HepG2 (cell line): ENCODE data around the gene ZNF384. TPM values are rescaled to one million over a fixed set of nuclear protein-coding genes. Genes with fewer than 3 reads are reported as not detected.

Source experiments
- ATAC-seq: fragments of 200-7000 bp; cut with Tn5 transposase; 3 replicates; pipeline ENCODE4 v1.9.1; 2020; ENCODE audit warnings: mild to moderate bottlenecking, moderate library complexity
- BruUV-seq: library from RNA; stranded (reverse); fragments of 400-500 nt; replicated peaks from 2 replicates; lab custom pipeline; 2021; lab: Mats Ljungman, UMichigan
- CTCF ChIA-PET: fragments of 300-600 bp; formaldehyde crosslinking; extraction: SDS; loops from one replicate; lab custom pipeline; 2021; ENCODE audit warnings: low total read pairs, inconsistent platforms, low intra/inter-chr PET ratio; lab: Yijun Ruan, JAX
- POLR2A ChIA-PET: fragments of 350-600 bp; sonication (Branson Sonifier 250); formaldehyde crosslinking; loops from one replicate; lab custom pipeline; 2020; ENCODE audit warnings: antibody characterized with exemption, inconsistent platforms; lab: Yijun Ruan, JAX
- DNase-seq: peaks from one replicate; pipeline ENCODE4 v3.0.0-alpha.2; 2015; ENCODE audit warnings: low spot score
- FAIRE-seq: peaks from 3 replicates; lab custom pipeline; 2011; peaks lifted over from hg19 to GRCh38; lab: Jason Lieb, UNC
- H2AFZ ChIP-seq: one replicate; pipeline ENCODE4 v1.6.1; 2011; ENCODE audit warnings: low read length, inconsistent platforms
- H3K27ac ChIP-seq: fragments of 300-600 bp; 3 replicates; pipeline ENCODE4 v1.8.0; 2011; ENCODE audit warnings: mixed run types, mild to moderate bottlenecking, mixed read lengths, low read length, inconsistent platforms; ENCODE audit not compliant: insufficient read depth; ENCODE audit errors: extremely low read length
- H3K27me3 ChIP-seq, 2 experiments: fragments of 200-600 bp in 1 of 2; 2 replicates in 1 of 2; 3 replicates in 1 of 2; pipeline versions ENCODE4 v1.6.0 to v1.8.0; 2011; ENCODE audit warnings: low read length in 2 of 2, mild to moderate bottlenecking in 2 of 2, moderate library complexity in 2 of 2, inconsistent platforms in 1 of 2; ENCODE audit not compliant: insufficient read depth in 2 of 2, control insufficient read depth in 1 of 2
- H3K36me3 ChIP-seq, 2 experiments: fragments of 200-600 bp in 1 of 2; replicated peaks in 1 of 2; 2 replicates in 1 of 2; 3 replicates in 1 of 2; pipeline versions ENCODE4 v1.5.1 to v1.8.0; 2011; ENCODE audit warnings: low read length in 2 of 2, inconsistent platforms in 1 of 2; ENCODE audit not compliant: insufficient read depth in 2 of 2, control insufficient read depth in 1 of 2
- H3K4me1 ChIP-seq: 2 replicates; pipeline ENCODE4 v1.5.1; 2012; ENCODE audit warnings: low read length, inconsistent platforms; ENCODE audit not compliant: insufficient read depth
- H3K4me2 ChIP-seq: 2 replicates; pipeline ENCODE4 v1.6.0; 2011; ENCODE audit warnings: low read depth, low read length, inconsistent platforms
- H3K4me3 ChIP-seq, 3 experiments: fragments of 200-600 bp in 1 of 3; sonication (generic), shearing (Covaris generic) in 1 of 3; replicated peaks in 1 of 3; 2 replicates each; pipeline ENCODE4 v1.5.1; 2011 to 2016; ENCODE audit warnings: low read length in 3 of 3, inconsistent platforms in 2 of 3, low read depth in 2 of 3, mild to moderate bottlenecking in 2 of 3, control low read depth in 1 of 3, mixed read lengths in 1 of 3; ENCODE audit not compliant: insufficient read depth in 1 of 3
- H3K79me2 ChIP-seq: one replicate; pipeline ENCODE4 v1.6.1; 2011; ENCODE audit warnings: low read length, inconsistent platforms; ENCODE audit not compliant: insufficient read depth
- H3K9ac ChIP-seq: 2 replicates; pipeline ENCODE4 v1.6.0; 2011; ENCODE audit warnings: mild to moderate bottlenecking, low read depth, low read length, inconsistent platforms; ENCODE audit not compliant: insufficient read depth
- H3K9me3 ChIP-seq: 2 replicates; pipeline ENCODE4 v1.5.1; 2012; ENCODE audit warnings: mild to moderate bottlenecking, low read length
- H4K20me1 ChIP-seq: 2 replicates; pipeline ENCODE4 v1.6.0; 2011; ENCODE audit warnings: inconsistent platforms, mild to moderate bottlenecking, low read length, moderate library complexity; ENCODE audit not compliant: insufficient read depth
- ATAD3A ChIP-seq: sonication (generic); formaldehyde crosslinking; IDR thresholded peaks from 2 replicates; pipeline ENCODE4 v1.4.0; 2020; ENCODE audit warnings: missing genetic modification reagents
- FOXA1 ChIP-seq, 2 experiments: fragments of 450-650 bp in 1 of 2; sonication (generic) in 1 of 2; formaldehyde crosslinking in 1 of 2; IDR thresholded peaks; 2 replicates each; pipeline versions ENCODE4 v1.4.0 to v1.6.1; 2016 to 2020; ENCODE audit warnings: missing genetic modification reagents in 1 of 2
- FOXA3 ChIP-seq: IDR thresholded peaks from 2 replicates; pipeline ENCODE4 v1.6.1; 2016; ENCODE audit warnings: missing genetic modification reagents, missing compliant biosample characterization
- HDAC6 ChIP-seq: fragments of 200-600 bp; sonication (generic); IDR thresholded peaks from 2 replicates; pipeline ENCODE4 v1.7.0; 2017; ENCODE audit warnings: mild to moderate bottlenecking, antibody characterized with exemption, low read length, low read depth
- HNRNPL ChIP-seq: fragments of 200-400 bp; formaldehyde crosslinking; IDR thresholded peaks from 2 replicates; pipeline ENCODE4 v1.6.1; 2017; ENCODE audit warnings: mild to moderate bottlenecking, low read depth, low read length
- PAX8 ChIP-seq: sonication (generic); formaldehyde crosslinking; IDR thresholded peaks from 2 replicates; pipeline ENCODE4 v1.8.0; 2022; ENCODE audit warnings: mild to moderate bottlenecking, missing genetic modification reagents, borderline replicate concordance
- SIN3A ChIP-seq: IDR thresholded peaks from 2 replicates; pipeline ENCODE4 v1.6.1; 2011; ENCODE audit warnings: low read depth, mild to moderate bottlenecking, control low read depth, low read length, borderline replicate concordance
- WIZ ChIP-seq: sonication (generic); formaldehyde crosslinking; IDR thresholded peaks from 2 replicates; pipeline ENCODE4 v1.5.1; 2020; ENCODE audit warnings: mild to moderate bottlenecking, missing genetic modification reagents
- ZBTB42 ChIP-seq: sonication (generic); formaldehyde crosslinking; IDR thresholded peaks from 2 replicates; pipeline ENCODE4 v1.5.0; 2020; ENCODE audit warnings: mild to moderate bottlenecking, missing genetic modification reagents
- ZNF674 ChIP-seq: sonication (generic); formaldehyde crosslinking; IDR thresholded peaks from 2 replicates; pipeline ENCODE4 v1.5.0; 2020; ENCODE audit warnings: low read depth, mild to moderate bottlenecking, missing genetic modification reagents
- ZNF768 ChIP-seq: sonication (generic); formaldehyde crosslinking; IDR thresholded peaks from 2 replicates; pipeline ENCODE4 v1.4.0; 2020; ENCODE audit warnings: missing genetic modification reagents
- ZNF777 ChIP-seq: sonication (generic); formaldehyde crosslinking; IDR thresholded peaks from 2 replicates; pipeline ENCODE4 v1.4.0; 2020; ENCODE audit warnings: missing genetic modification reagents
- ZNF788 ChIP-seq: sonication (generic); formaldehyde crosslinking; IDR thresholded peaks from 2 replicates; pipeline ENCODE4 v1.5.0; 2020; ENCODE audit warnings: mild to moderate bottlenecking, missing genetic modification reagents, borderline replicate concordance
- ZNF83 ChIP-seq: sonication (generic); formaldehyde crosslinking; IDR thresholded peaks from 2 replicates; pipeline ENCODE4 v1.4.0; 2020; ENCODE audit warnings: missing genetic modification reagents, mild to moderate bottlenecking, borderline replicate concordance
- ZSCAN20 ChIP-seq: sonication (generic); formaldehyde crosslinking; IDR thresholded peaks from 2 replicates; pipeline ENCODE4 v1.4.0; 2020; ENCODE audit warnings: missing genetic modification reagents, mild to moderate bottlenecking, borderline replicate concordance
- ZSCAN22 ChIP-seq: sonication (generic); formaldehyde crosslinking; IDR thresholded peaks from 2 replicates; pipeline ENCODE4 v1.4.0; 2020; ENCODE audit warnings: mild to moderate bottlenecking, missing genetic modification reagents
- WGBS: methylation state at CpG from one replicate; pipeline ENCODE4 v1.1.6; 2017; ENCODE audit warnings: low lambda C conversion rate; 5-methylcytosine and 5-hydroxymethylcytosine counted together
- in situ Hi-C: cut with HindIII; loops from 2 replicates; pipeline ENCODE4 v1.10.0; 2017; ENCODE audit warnings: low pct_unique_long_range_greater_than_20kb; ENCODE audit not compliant: extremely low pct_ligation_motif_present
- intact Hi-C: fragments of 100-400 bp; cut with micrococcal nuclease; formaldehyde crosslinking; loops from one replicate; pipeline ENCODE4 v1.10.0; 2022; ENCODE audit not compliant: unreplicated experiment
- polyA plus RNA-seq, 8 experiments: library from polyadenylated mRNA; depleted of rRNA in 3 of 8; stranded (reverse) in 7 of 8; unstranded in 1 of 8; fragments of >200 nt; fragmentation: Illumina TruSeq in 4 of 8; extraction: Trizol in 4 of 8; gene quantifications; 2 replicates each; pipeline versions ENCODE4 v1.2.1 to v1.2.3, GENCODE V29; 2011 to 2016; ENCODE audit warnings: low read depth in 4 of 8, missing spikeins in 1 of 8, mixed read lengths in 1 of 8; ENCODE audit not compliant: insufficient read depth in 1 of 8
- total RNA-seq, 5 experiments: library from RNA; depleted of rRNA; stranded (reverse); fragments of >200 nt; fragmentation: Illumina TruSeq; extraction: Trizol; gene quantifications; 2 replicates each; pipeline ENCODE4 v1.2.3, GENCODE V29; 2016; ENCODE audit warnings: low read depth in 1 of 5
- TF ChIP-seq, protein P1 (sequence below): sonication (generic); formaldehyde crosslinking; IDR thresholded peaks from 2 replicates; pipeline ENCODE4 v1.5.0; 2020; ENCODE audit warnings: mild to moderate bottlenecking, missing genetic modification reagents, borderline replicate concordance
- TF ChIP-seq, protein P2 (sequence below): sonication (generic); formaldehyde crosslinking; IDR thresholded peaks from 2 replicates; pipeline ENCODE4 v1.4.0; 2020; ENCODE audit warnings: missing genetic modification reagents

ZNF384 gene
- total and polyA plus RNA-seq, 2 of the 13 experiments (the other 11 are each of a cell fraction or from before 2014, with no cell fraction given): 23.6 to 55.3 TPM

DNA sequence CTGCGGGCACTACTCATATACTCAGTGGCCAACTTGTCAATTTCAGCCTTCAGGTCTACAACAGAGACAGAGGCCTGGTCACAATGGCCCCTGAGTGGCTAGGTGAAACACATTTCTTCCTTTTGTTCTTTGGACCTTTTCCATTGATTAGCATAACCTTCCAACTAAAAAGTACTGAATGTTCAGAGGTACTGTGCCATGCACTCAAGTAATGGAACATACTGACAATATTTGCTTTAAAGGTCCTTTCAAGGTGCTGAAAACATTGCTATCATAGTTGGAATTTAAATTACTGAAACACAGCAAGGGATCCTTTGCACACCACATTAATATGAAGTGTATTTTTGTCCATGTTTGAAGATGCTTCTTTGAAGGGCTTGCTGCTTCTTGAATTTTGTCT, 35.8 kb downstream of the ZNF384 start:
- no peaks in the 10 kb centered on the region for H3K79me2 ChIP-seq
- H4K20me1 ChIP-seq: no peaks in the 10 kb centered on the region
- H3K4me1 ChIP-seq: no peaks in the 10 kb centered on the region
- no peak for DNase-seq
- in situ Hi-C loops: no loop called here
- peaks cover 12 to 24% of the 10 kb centered on the region in 2 experiments for H3K36me3 ChIP-seq
- no peak overlapping the region for H2AFZ ChIP-seq
- FAIRE-seq: no peak
- H3K9ac ChIP-seq: no peak overlapping the region
- no peak overlapping the region for H3K4me3 ChIP-seq
- no peak overlapping the region for H3K27ac ChIP-seq
- no peak for ATAC-seq
- intact Hi-C loops: no loop called here
- ChIA-PET POLR2A (no interaction called here), CTCF (no interaction called here)
- WGBS: 100% methylated on average over 1 of the region's 1 CpG
- no peaks in the 10 kb centered on the region for H3K9me3 ChIP-seq
- no TSS peak for BruUV-seq
- no peak overlapping the region for H3K4me2 ChIP-seq
- no peaks in the 10 kb centered on the region for H3K27me3 ChIP-seq
- TF ChIP-seq ZNF788 (CRISPR knock-in tag) (no peak), ZNF83 (no peak), FOXA1 (IDR thresholded peaks at IDR 0.05) (no peak), FOXA1 (CRISPR knock-in tag; IDR thresholded peaks at IDR 0.05) (no peak), ZNF777 (CRISPR knock-in tag) (no peak), ZSCAN22 (no peak), ZNF768 (no peak), HNRNPL (no peak), SIN3A (no peak), ATAD3A (no peak), WIZ (CRISPR knock-in tag) (no peak), ZBTB42 (CRISPR knock-in tag) (no peak), ZNF674 (CRISPR knock-in tag) (no peak), PAX8 (CRISPR knock-in tag) (no peak), ZSCAN20 (no peak), HDAC6 (no peak), FOXA3 (CRISPR knock-in tag) (no peak)
- TF ChIP-seq, protein P1, sequence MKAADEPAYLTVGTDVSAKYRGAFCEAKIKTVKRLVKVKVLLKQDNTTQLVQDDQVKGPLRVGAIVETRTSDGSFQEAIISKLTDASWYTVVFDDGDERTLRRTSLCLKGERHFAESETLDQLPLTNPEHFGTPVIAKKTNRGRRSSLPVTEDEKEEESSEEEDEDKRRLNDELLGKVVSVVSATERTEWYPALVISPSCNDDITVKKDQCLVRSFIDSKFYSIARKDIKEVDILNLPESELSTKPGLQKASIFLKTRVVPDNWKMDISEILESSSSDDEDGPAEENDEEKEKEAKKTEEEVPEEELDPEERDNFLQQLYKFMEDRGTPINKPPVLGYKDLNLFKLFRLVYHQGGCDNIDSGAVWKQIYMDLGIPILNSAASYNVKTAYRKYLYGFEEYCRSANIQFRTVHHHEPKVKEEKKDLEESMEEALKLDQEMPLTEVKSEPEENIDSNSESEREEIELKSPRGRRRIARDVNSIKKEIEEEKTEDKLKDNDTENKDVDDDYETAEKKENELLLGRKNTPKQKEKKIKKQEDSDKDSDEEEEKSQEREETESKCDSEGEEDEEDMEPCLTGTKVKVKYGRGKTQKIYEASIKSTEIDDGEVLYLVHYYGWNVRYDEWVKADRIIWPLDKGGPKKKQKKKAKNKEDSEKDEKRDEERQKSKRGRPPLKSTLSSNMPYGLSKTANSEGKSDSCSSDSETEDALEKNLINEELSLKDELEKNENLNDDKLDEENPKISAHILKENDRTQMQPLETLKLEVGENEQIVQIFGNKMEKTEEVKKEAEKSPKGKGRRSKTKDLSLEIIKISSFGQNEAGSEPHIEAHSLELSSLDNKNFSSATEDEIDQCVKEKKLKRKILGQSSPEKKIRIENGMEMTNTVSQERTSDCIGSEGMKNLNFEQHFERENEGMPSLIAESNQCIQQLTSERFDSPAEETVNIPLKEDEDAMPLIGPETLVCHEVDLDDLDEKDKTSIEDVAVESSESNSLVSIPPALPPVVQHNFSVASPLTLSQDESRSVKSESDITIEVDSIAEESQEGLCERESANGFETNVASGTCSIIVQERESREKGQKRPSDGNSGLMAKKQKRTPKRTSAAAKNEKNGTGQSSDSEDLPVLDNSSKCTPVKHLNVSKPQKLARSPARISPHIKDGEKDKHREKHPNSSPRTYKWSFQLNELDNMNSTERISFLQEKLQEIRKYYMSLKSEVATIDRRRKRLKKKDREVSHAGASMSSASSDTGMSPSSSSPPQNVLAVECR (CRISPR knock-in tag): no peak
- TF ChIP-seq, protein P2, sequence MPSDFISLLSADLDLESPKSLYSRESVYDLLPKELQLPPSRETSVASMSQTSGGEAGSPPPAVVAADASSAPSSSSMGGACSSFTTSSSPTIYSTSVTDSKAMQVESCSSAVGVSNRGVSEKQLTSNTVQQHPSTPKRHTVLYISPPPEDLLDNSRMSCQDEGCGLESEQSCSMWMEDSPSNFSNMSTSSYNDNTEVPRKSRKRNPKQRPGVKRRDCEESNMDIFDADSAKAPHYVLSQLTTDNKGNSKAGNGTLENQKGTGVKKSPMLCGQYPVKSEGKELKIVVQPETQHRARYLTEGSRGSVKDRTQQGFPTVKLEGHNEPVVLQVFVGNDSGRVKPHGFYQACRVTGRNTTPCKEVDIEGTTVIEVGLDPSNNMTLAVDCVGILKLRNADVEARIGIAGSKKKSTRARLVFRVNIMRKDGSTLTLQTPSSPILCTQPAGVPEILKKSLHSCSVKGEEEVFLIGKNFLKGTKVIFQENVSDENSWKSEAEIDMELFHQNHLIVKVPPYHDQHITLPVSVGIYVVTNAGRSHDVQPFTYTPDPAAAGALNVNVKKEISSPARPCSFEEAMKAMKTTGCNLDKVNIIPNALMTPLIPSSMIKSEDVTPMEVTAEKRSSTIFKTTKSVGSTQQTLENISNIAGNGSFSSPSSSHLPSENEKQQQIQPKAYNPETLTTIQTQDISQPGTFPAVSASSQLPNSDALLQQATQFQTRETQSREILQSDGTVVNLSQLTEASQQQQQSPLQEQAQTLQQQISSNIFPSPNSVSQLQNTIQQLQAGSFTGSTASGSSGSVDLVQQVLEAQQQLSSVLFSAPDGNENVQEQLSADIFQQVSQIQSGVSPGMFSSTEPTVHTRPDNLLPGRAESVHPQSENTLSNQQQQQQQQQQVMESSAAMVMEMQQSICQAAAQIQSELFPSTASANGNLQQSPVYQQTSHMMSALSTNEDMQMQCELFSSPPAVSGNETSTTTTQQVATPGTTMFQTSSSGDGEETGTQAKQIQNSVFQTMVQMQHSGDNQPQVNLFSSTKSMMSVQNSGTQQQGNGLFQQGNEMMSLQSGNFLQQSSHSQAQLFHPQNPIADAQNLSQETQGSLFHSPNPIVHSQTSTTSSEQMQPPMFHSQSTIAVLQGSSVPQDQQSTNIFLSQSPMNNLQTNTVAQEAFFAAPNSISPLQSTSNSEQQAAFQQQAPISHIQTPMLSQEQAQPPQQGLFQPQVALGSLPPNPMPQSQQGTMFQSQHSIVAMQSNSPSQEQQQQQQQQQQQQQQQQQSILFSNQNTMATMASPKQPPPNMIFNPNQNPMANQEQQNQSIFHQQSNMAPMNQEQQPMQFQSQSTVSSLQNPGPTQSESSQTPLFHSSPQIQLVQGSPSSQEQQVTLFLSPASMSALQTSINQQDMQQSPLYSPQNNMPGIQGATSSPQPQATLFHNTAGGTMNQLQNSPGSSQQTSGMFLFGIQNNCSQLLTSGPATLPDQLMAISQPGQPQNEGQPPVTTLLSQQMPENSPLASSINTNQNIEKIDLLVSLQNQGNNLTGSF: no peak
